Neural crest cell (in vitro differentiated cells): ENCODE results near the gene NUP93. TPM values are rescaled to one million over a fixed set of nuclear protein-coding genes. Genes with fewer than 3 reads are reported as not detected.

Source experiments
- DNase-seq: peaks from one replicate; pipeline ENCODE4 v3.0.0; 2021; ENCODE audit warnings: low read depth, mixed read lengths, low spot score
- H3K27ac Mint-ChIP-seq: one replicate; pipeline ENCODE4 v1.8.0; 2021; ENCODE audit warnings: mild to moderate bottlenecking, mixed read lengths; ENCODE audit not compliant: unreplicated experiment
- H3K27me3 Mint-ChIP-seq: 2 replicates; pipeline ENCODE4 v1.8.0; 2021; ENCODE audit warnings: low read depth, mild to moderate bottlenecking, mixed read lengths
- H3K36me3 Mint-ChIP-seq: 2 replicates; pipeline ENCODE4 v1.8.0; 2021; ENCODE audit warnings: low read depth, mild to moderate bottlenecking, mixed read lengths
- H3K4me1 Mint-ChIP-seq: 2 replicates; pipeline ENCODE4 v1.8.0; 2021; ENCODE audit warnings: mixed read lengths
- H3K4me3 Mint-ChIP-seq: one replicate; pipeline ENCODE4 v1.8.0; 2021; ENCODE audit warnings: mild to moderate bottlenecking, mixed read lengths
- H3K9me3 Mint-ChIP-seq: 2 replicates; pipeline ENCODE4 v1.8.0; 2021; ENCODE audit warnings: mixed read lengths
- total RNA-seq: library from RNA; stranded (reverse); gene quantifications from 2 replicates; pipeline ENCODE4 v1.2.1, GENCODE V29; 2021
- TF ChIP-seq, protein P1 (sequence below): fragments of 200-600 bp; sonication (generic); conservative IDR thresholded peaks from 2 replicates; pipeline ENCODE4 v1.5.0; 2021; ENCODE audit warnings: antibody characterized with exemption, mild to moderate bottlenecking

Gene NUP93
- total RNA-seq, 1 donor from 2014 or later: 152 TPM

GRCh38 chr16:56690420-56691122 lies 39.4 kb upstream of the NUP93 start:
- peaks cover 3% of the 10 kb centered on the region for H3K4me1 Mint-ChIP-seq
- H3K36me3 Mint-ChIP-seq: no peaks in the 10 kb centered on the region
- TF ChIP-seq, protein P1, sequence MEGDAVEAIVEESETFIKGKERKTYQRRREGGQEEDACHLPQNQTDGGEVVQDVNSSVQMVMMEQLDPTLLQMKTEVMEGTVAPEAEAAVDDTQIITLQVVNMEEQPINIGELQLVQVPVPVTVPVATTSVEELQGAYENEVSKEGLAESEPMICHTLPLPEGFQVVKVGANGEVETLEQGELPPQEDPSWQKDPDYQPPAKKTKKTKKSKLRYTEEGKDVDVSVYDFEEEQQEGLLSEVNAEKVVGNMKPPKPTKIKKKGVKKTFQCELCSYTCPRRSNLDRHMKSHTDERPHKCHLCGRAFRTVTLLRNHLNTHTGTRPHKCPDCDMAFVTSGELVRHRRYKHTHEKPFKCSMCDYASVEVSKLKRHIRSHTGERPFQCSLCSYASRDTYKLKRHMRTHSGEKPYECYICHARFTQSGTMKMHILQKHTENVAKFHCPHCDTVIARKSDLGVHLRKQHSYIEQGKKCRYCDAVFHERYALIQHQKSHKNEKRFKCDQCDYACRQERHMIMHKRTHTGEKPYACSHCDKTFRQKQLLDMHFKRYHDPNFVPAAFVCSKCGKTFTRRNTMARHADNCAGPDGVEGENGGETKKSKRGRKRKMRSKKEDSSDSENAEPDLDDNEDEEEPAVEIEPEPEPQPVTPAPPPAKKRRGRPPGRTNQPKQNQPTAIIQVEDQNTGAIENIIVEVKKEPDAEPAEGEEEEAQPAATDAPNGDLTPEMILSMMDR: no peak
- no peak overlapping the region for H3K4me3 Mint-ChIP-seq
- H3K27ac Mint-ChIP-seq: no peak overlapping the region
- H3K27me3 Mint-ChIP-seq: peaks cover 9% of the 10 kb centered on the region
- no peak for DNase-seq
- H3K9me3 Mint-ChIP-seq: peaks cover 8% of the 10 kb centered on the region

DNA sequence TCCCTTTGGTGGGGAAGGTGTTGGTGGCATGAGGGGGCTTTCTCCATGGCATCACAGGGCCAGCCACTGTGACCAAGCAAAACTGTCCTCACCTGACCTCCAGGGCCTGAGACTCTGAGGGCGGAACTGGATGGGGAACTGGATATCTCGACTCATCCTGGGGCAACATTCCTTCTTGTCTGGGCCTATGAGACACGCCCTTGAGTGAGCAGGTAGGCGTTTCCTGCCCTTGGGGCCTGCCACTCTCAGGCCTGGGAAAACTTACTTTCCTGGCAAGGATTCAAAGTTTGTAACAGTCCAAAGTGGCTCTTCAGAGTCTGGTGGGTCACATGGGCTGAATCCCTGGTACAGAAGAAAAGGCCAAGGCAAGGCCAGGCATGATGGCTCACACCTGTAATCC lies 38.0 kb upstream of the NUP93 start:
- Mint-ChIP-seq H3K27ac (no peak overlapping the region), H3K9me3 (peaks cover 5% of the 10 kb centered on the region)

DNA sequence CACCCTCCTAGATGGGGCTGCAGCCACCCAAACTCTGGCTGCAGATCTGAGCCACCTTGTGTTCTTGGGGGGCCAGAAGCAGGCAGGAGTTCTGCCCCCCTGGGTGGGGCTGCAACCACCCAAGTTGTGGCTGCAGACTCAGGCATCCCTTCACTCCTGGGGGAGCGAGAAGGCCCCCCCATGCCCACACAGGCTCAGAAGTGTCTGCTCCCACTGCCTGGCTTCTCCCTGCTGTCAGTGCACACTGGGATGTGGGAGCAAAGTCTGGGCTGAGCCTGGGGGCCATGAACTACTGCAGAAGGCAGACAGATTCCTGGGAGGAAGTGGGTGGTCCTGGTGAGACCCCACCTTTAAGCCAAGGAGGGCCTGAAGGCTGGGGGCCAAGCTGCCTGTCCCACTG lies 34.7 kb upstream of the NUP93 start:
- Mint-ChIP-seq H3K27ac (no peak overlapping the region), H3K9me3 (peaks cover 3% of the 10 kb centered on the region), H3K4me1 (no peaks in the 10 kb centered on the region), H3K36me3 (no peaks in the 10 kb centered on the region), H3K27me3 (peaks cover 4% of the 10 kb centered on the region), H3K4me3 (no peak overlapping the region)
- DNase-seq: no peak
- TF ChIP-seq, protein P1: no peak

More for the DNA sequence above, 38.0 kb upstream of the NUP93 start:
- DNase-seq: no peak
- peaks cover 6% of the 10 kb centered on the region for H3K27me3 Mint-ChIP-seq
- peaks cover 3% of the 10 kb centered on the region for H3K4me1 Mint-ChIP-seq
- TF ChIP-seq, protein P1: no peak
- no peak overlapping the region for H3K4me3 Mint-ChIP-seq
- H3K36me3 Mint-ChIP-seq: no peaks in the 10 kb centered on the region

- DNase-seq: no peak
- Mint-ChIP-seq H3K27ac (no peak overlapping the region), H3K9me3 (no peaks in the 10 kb centered on the region), H3K36me3 (no peaks in the 10 kb centered on the region), H3K4me3 (no peak overlapping the region), H3K4me1 (peaks cover 7% of the 10 kb centered on the region), H3K27me3 (no peaks in the 10 kb centered on the region)
- TF ChIP-seq, protein P1: no peak
Measured at GRCh38 chr16:56697456-56698155, 32.3 kb upstream of the NUP93 start.

GRCh38 chr16:56700195-56700594 lies 29.7 kb upstream of the NUP93 start:
- Mint-ChIP-seq H3K27me3 (no peaks in the 10 kb centered on the region), H3K4me1 (peaks cover 7% of the 10 kb centered on the region), H3K36me3 (no peaks in the 10 kb centered on the region), H3K27ac (no peak overlapping the region), H3K4me3 (no peak overlapping the region), H3K9me3 (no peaks in the 10 kb centered on the region)
- TF ChIP-seq, protein P1: no peak
- no peak for DNase-seq
